ENCODE measurements around the gene EFHC2.
"Not testable (repeated sequence)": the region's sequence is repeated elsewhere in the genome, so short reads cannot be mapped to it uniquely, and the experiment has no call there.

The EFHC2 gene

GRCh38 chrX:44232081-44232480 lies 111.4 kb downstream of the EFHC2 start:
- no peak for DNase-seq (ENCODE audit: low read depth)

- no peak for DNase-seq (ENCODE audit: low read depth)
Measured at GRCh38 chrX:44228621-44229020, 114.9 kb downstream of the EFHC2 start.

- DNase-seq (ENCODE audit: low read depth) = no peak
Measured at GRCh38 chrX:44227991-44228390, 115.5 kb downstream of the EFHC2 start.

GRCh38 chrX:44225667-44226066 lies 117.8 kb downstream of the EFHC2 start:
- DNase-seq (ENCODE audit: low read depth) = no peak

- DNase-seq (ENCODE audit: low read depth) = no peak
Measured at GRCh38 chrX:44224760-44225159, 118.7 kb downstream of the EFHC2 start.

- no peak for DNase-seq (ENCODE audit: low read depth)
Measured at GRCh38 chrX:44223150-44223549, 120.3 kb downstream of the EFHC2 start.

- no peak for DNase-seq (ENCODE audit: low read depth)
Measured at GRCh38 chrX:44218465-44218864, 125.0 kb downstream of the EFHC2 start.

GRCh38 chrX:44216171-44216570 lies 127.3 kb downstream of the EFHC2 start:
- no peak for DNase-seq (ENCODE audit: low read depth)

- no peak for DNase-seq (ENCODE audit: low read depth)
Measured at GRCh38 chrX:44203791-44204190, 139.7 kb downstream of the EFHC2 start.

- DNase-seq (ENCODE audit: low read depth) = no peak
Measured at GRCh38 chrX:44202596-44202995, 140.9 kb downstream of the EFHC2 start.

GRCh38 chrX:44189116-44189515 lies 154.4 kb downstream of the EFHC2 start:
- no peak for DNase-seq (ENCODE audit: low read depth)

GRCh38 chrX:44187915-44188314 lies 155.6 kb downstream of the EFHC2 start:
- not testable (repeated sequence) for DNase-seq (ENCODE audit: low read depth)

- DNase-seq (ENCODE audit: low read depth) = no peak
Measured at GRCh38 chrX:44183329-44183728, 160.1 kb downstream of the EFHC2 start.

- no peak for DNase-seq (ENCODE audit: low read depth)
Measured at GRCh38 chrX:44178274-44179053, 165.0 kb downstream of the EFHC2 start.

- no peak for DNase-seq (ENCODE audit: low read depth)
Measured at GRCh38 chrX:44175455-44175854, 168.0 kb downstream of the EFHC2 start.

GRCh38 chrX:44174061-44174460 lies 169.4 kb downstream of the EFHC2 start:
- no peak for DNase-seq (ENCODE audit: low read depth)

GRCh38 chrX:44173219-44173618 lies 170.3 kb downstream of the EFHC2 start:
- no peak for DNase-seq (ENCODE audit: low read depth)

- no peak for DNase-seq (ENCODE audit: low read depth)
Measured at GRCh38 chrX:44167116-44167515, 176.4 kb downstream of the EFHC2 start.

GRCh38 chrX:44162964-44163475 lies 180.5 kb downstream of the EFHC2 start:
- DNase-seq (ENCODE audit: low read depth) = no peak

- no peak for DNase-seq (ENCODE audit: low read depth)
Measured at GRCh38 chrX:44157858-44158257, 185.6 kb downstream of the EFHC2 start.

GRCh38 chrX:44157283-44157682 lies 186.2 kb downstream of the EFHC2 start:
- no peak for DNase-seq (ENCODE audit: low read depth)

GRCh38 chrX:44156726-44157125 lies 186.7 kb downstream of the EFHC2 start:
- DNase-seq (ENCODE audit: low read depth) = no peak

GRCh38 chrX:44155126-44155525 lies 188.3 kb downstream of the EFHC2 start:
- DNase-seq (ENCODE audit: low read depth) = no peak

- no peak for DNase-seq (ENCODE audit: low read depth)
Measured at GRCh38 chrX:44152852-44153251, 190.6 kb downstream of the EFHC2 start.
